ENCODE data around the gene BTBD8.

Gene BTBD8

GRCh38 chr1:92091625-92092024 lies 11.5 kb downstream of the BTBD8 start:
- no peak for DNase-seq

- DNase-seq = peak in 2 of 56 donors; percentile 10 to 19
These were observed 13.9 kb downstream of the BTBD8 start for GRCh38 chr1:92094090-92094489.

- DNase-seq = no peak
These were observed 14.4 kb downstream of the BTBD8 start for GRCh38 chr1:92094595-92094994.

- DNase-seq = peak in 2 of 56 donors; percentile 1 to 2
These were observed 15.7 kb downstream of the BTBD8 start for GRCh38 chr1:92095874-92096273.

- DNase-seq = no peak
These were observed 16.2 kb downstream of the BTBD8 start for GRCh38 chr1:92096317-92096716.

- DNase-seq = no peak
These were observed 25.5 kb downstream of the BTBD8 start for GRCh38 chr1:92105546-92106081.

- DNase-seq = no peak
These were observed 28.5 kb downstream of the BTBD8 start for GRCh38 chr1:92108631-92109030.

- no peak for DNase-seq
These were observed 37.4 kb downstream of the BTBD8 start for GRCh38 chr1:92117526-92117925.

GRCh38 chr1:92118826-92119225 lies 38.7 kb downstream of the BTBD8 start:
- no peak for DNase-seq

GRCh38 chr1:92123868-92124267 lies 43.7 kb downstream of the BTBD8 start:
- DNase-seq = no peak

GRCh38 chr1:92125204-92125603 lies 45.1 kb downstream of the BTBD8 start:
- no peak for DNase-seq

- no peak for DNase-seq
These were observed 45.9 kb downstream of the BTBD8 start for GRCh38 chr1:92126088-92126487.

GRCh38 chr1:92134331-92134730 lies 54.2 kb downstream of the BTBD8 start:
- DNase-seq = no peak

GRCh38 chr1:92136341-92136740 lies 56.2 kb downstream of the BTBD8 start:
- DNase-seq = no peak

GRCh38 chr1:92154934-92155333 lies 74.8 kb downstream of the BTBD8 start:
- DNase-seq = no peak

GRCh38 chr1:92159593-92159992 lies 79.4 kb downstream of the BTBD8 start:
- no peak for DNase-seq

- DNase-seq = no peak
These were observed 85.2 kb downstream of the BTBD8 start for GRCh38 chr1:92165389-92165788.

- no peak for DNase-seq
These were observed 87.0 kb downstream of the BTBD8 start for GRCh38 chr1:92167151-92167550.

GRCh38 chr1:92168657-92169056 lies 88.5 kb downstream of the BTBD8 start:
- peak in 37 of 56 donors; percentile 3 to 88 (median 28) for DNase-seq

GRCh38 chr1:92169214-92170005 lies 89.3 kb downstream of the BTBD8 start:
- DNase-seq = no peak

- DNase-seq = no peak
These were observed 104.5 kb downstream of the BTBD8 start for GRCh38 chr1:92184632-92185031.

- DNase-seq = no peak
These were observed 105.9 kb downstream of the BTBD8 start for GRCh38 chr1:92186081-92186480.
